KMS-11 (cell line): ENCODE measurements around the gene CABLES1.

Source experiments
- H2AFZ ChIP-seq: fragments of 200-600 bp; sonication (generic); 2 replicates; pipeline ENCODE4 v1.6.1; 2016; ENCODE audit warnings: antibody characterized with exemption, mixed run types, low read depth
- H3K27ac ChIP-seq: fragments of 200-600 bp; sonication (generic); 2 replicates; pipeline ENCODE4 v1.6.1; 2016; ENCODE audit warnings: mild to moderate bottlenecking, mixed run types
- H3K27me3 ChIP-seq: fragments of 200-600 bp; sonication (generic); 2 replicates; pipeline ENCODE4 v1.6.1; 2017; ENCODE audit warnings: mild to moderate bottlenecking, low read depth, mixed run types, moderate library complexity; ENCODE audit not compliant: insufficient read depth
- H3K36me3 ChIP-seq: fragments of 200-600 bp; sonication (generic); 2 replicates; pipeline ENCODE4 v1.6.1; 2017; ENCODE audit warnings: mild to moderate bottlenecking, mixed run types; ENCODE audit not compliant: insufficient read depth
- H3K4me1 ChIP-seq: fragments of 200-600 bp; sonication (generic); 2 replicates; pipeline ENCODE4 v1.6.1; 2016; ENCODE audit warnings: mild to moderate bottlenecking, low read depth, mixed run types; ENCODE audit not compliant: poor library complexity, severe bottlenecking
- H3K4me2 ChIP-seq: fragments of 200-600 bp; sonication (generic); 2 replicates; pipeline ENCODE4 v1.7.0; 2016; ENCODE audit warnings: mild to moderate bottlenecking, mixed run types
- H3K4me3 ChIP-seq: fragments of 200-600 bp; sonication (generic); IDR thresholded peaks from 2 replicates; pipeline ENCODE4 v1.6.1; 2017; ENCODE audit warnings: low read depth, low read length, mixed read lengths; ENCODE audit not compliant: insufficient read depth
- H3K79me2 ChIP-seq: fragments of 200-600 bp; sonication (generic); 2 replicates; pipeline ENCODE4 v1.6.1; 2016; ENCODE audit warnings: low read depth, mixed run types; ENCODE audit not compliant: insufficient read depth
- H3K9ac ChIP-seq: fragments of 200-600 bp; sonication (generic); 2 replicates; pipeline ENCODE4 v1.6.1; 2016; ENCODE audit warnings: mild to moderate bottlenecking, mixed run types
- H4K20me1 ChIP-seq: fragments of 200-600 bp; sonication (generic); 2 replicates; pipeline ENCODE4 v1.6.1; 2016; ENCODE audit warnings: mild to moderate bottlenecking, mixed run types; ENCODE audit not compliant: insufficient read depth
- CTCF ChIP-seq: fragments of 200-600 bp; sonication (generic); conservative IDR thresholded peaks from 2 replicates; pipeline ENCODE4 v1.6.1; 2017; ENCODE audit warnings: low read depth, mild to moderate bottlenecking, antibody characterized with exemption, low read length, moderate library complexity, mixed read lengths

CABLES1 gene

GRCh38 chr18:23198217-23198845 is 63.0 kb downstream of the CABLES1 start:
- Histone ChIP-seq H3K27ac (no peak overlapping the region), H3K4me2 (no peak overlapping the region), H3K4me1 (peaks cover 16% of the 10 kb centered on the region), H3K36me3 (peaks cover 36% of the 10 kb centered on the region; the same call in 1 of the 2 replicates), H3K4me3 (no peak overlapping the region), H4K20me1 (no peaks in the 10 kb centered on the region), H3K79me2 (peaks cover 29% of the 10 kb centered on the region; the same call in 1 of the 2 replicates), H3K9ac (no peak overlapping the region), H2AFZ (no peak overlapping the region), H3K27me3 (no peaks in the 10 kb centered on the region)
- no peak for TF ChIP-seq CTCF

- Histone ChIP-seq H3K27me3 (no peaks in the 10 kb centered on the region), H2AFZ (no peak overlapping the region), H3K4me2 (no peak overlapping the region), H3K4me1 (peaks cover 24% of the 10 kb centered on the region), H3K9ac (no peak overlapping the region), H3K79me2 (peaks cover 15% of the 10 kb centered on the region; the same call in 1 of the 2 replicates), H4K20me1 (no peaks in the 10 kb centered on the region), H3K4me3 (no peak overlapping the region), H3K27ac (no peak overlapping the region), H3K36me3 (peaks cover 25% of the 10 kb centered on the region; the same call in 1 of the 2 replicates)
- no peak for TF ChIP-seq CTCF
These were observed 65.5 kb downstream of the CABLES1 start for GRCh38 chr18:23200756-23201155.

- H3K4me2 ChIP-seq: no peak overlapping the region
These were observed 66.5 kb downstream of the CABLES1 start for GRCh38 chr18:23201741-23202140.

GRCh38 chr18:23203891-23204432 is 68.7 kb downstream of the CABLES1 start:
- Histone ChIP-seq H3K4me3 (no peak overlapping the region), H3K36me3 (peaks cover 22% of the 10 kb centered on the region; the same call in 1 of the 2 replicates), H4K20me1 (no peaks in the 10 kb centered on the region), H3K4me2 (no peak overlapping the region), H3K9ac (no peak overlapping the region), H3K4me1 (peaks cover 53% of the 10 kb centered on the region), H3K27ac (no peak overlapping the region; the same call in 1 of the 2 replicates), H3K79me2 (peaks cover 11% of the 10 kb centered on the region; the same call in 1 of the 2 replicates), H3K27me3 (no peaks in the 10 kb centered on the region), H2AFZ (no peak overlapping the region)
- TF ChIP-seq CTCF: no peak

More at GRCh38 chr18:23201741-23202140, 66.5 kb downstream of the CABLES1 start:
- Histone ChIP-seq H2AFZ (no peak overlapping the region), H4K20me1 (no peaks in the 10 kb centered on the region), H3K27ac (no peak overlapping the region), H3K9ac (no peak overlapping the region), H3K4me3 (no peak overlapping the region), H3K4me1 (peaks cover 31% of the 10 kb centered on the region), H3K36me3 (peaks cover 18% of the 10 kb centered on the region; the same call in 1 of the 2 replicates), H3K79me2 (peaks cover 14% of the 10 kb centered on the region; the same call in 1 of the 2 replicates), H3K27me3 (no peaks in the 10 kb centered on the region)
- TF ChIP-seq CTCF: no peak
